Measurements from ENCODE around the gene ABLIM1.

Gene ABLIM1

GRCh38 chr10:114482480-114483304 is 175.4 kb downstream of the ABLIM1 start:
- no peak overlapping the region for H3K4me2 ChIP-seq
- no peak overlapping the region for H3K4me3 ChIP-seq
- no peak for TF ChIP-seq Cebpa-rat (IDR thresholded peaks at IDR 0.05)
- H3K4me1 ChIP-seq: peaks cover 0 to 5% (median 0%) of the 10 kb centered on the region in 10 experiments; a peak in 1 of 20 replicates
- peaks cover 0 to 11% (median 8%) of the 10 kb centered on the region in 11 experiments; a peak in 14 of 22 replicates for H3K9me3 ChIP-seq (replicated peaks in 1 of 11)
- H3K36me3 ChIP-seq: no peaks in the 10 kb centered on the region; a peak in 1 of 22 replicates
- H4K20me1 ChIP-seq: no peaks in the 10 kb centered on the region
- no peak overlapping the region for H3K27ac ChIP-seq
- H3K9ac ChIP-seq: no peak overlapping the region
- no peaks in the 10 kb centered on the region for H3K27me3 ChIP-seq

- Histone ChIP-seq H3K36me3 (no peaks in the 10 kb centered on the region; a peak in 1 of 22 replicates), H3K9ac (no peak overlapping the region), H3K4me2 (no peak overlapping the region), H3K27me3 (no peaks in the 10 kb centered on the region), H3K9me3 (replicated peaks in 1 of 11) (peaks cover 0 to 11% (median 8%) of the 10 kb centered on the region in 11 experiments; a peak in 14 of 22 replicates), H4K20me1 (no peaks in the 10 kb centered on the region), H3K4me3 (no peak overlapping the region), H3K4me1 (peaks cover 0 to 5% (median 0%) of the 10 kb centered on the region in 10 experiments; a peak in 1 of 20 replicates), H3K27ac (no peak overlapping the region)
- no peak for TF ChIP-seq Cebpa-rat (IDR thresholded peaks at IDR 0.05)
Observed at GRCh38 chr10:114481055-114481454, 177.0 kb downstream of the ABLIM1 start.

- H3K9ac ChIP-seq: no peak overlapping the region
- H3K27me3 ChIP-seq: no peaks in the 10 kb centered on the region
- H3K4me1 ChIP-seq: peaks cover 0 to 5% (median 0%) of the 10 kb centered on the region in 10 experiments; a peak in 1 of 20 replicates
- no peaks in the 10 kb centered on the region for H4K20me1 ChIP-seq
- no peak for TF ChIP-seq Cebpa-rat (IDR thresholded peaks at IDR 0.05)
- H3K27ac ChIP-seq: no peak overlapping the region
- H3K9me3 ChIP-seq (replicated peaks in 1 of 11): peaks cover 0 to 7% (median 3%) of the 10 kb centered on the region in 11 experiments; a peak in 13 of 22 replicates
- H3K4me3 ChIP-seq: no peak overlapping the region
- no peak overlapping the region for H3K4me2 ChIP-seq
- no peaks in the 10 kb centered on the region for H3K36me3 ChIP-seq
Observed at GRCh38 chr10:114479836-114480235, 178.2 kb downstream of the ABLIM1 start.

- 0 out of 22 replicates have a peak, but pooled peaks cover 0 to 3% (median 0%) of the 10 kb centered on the region in 11 experiments for H3K9me3 ChIP-seq (replicated peaks in 1 of 11)
- no peaks in the 10 kb centered on the region for H3K27me3 ChIP-seq
- H3K27ac ChIP-seq: no peak overlapping the region
- TF ChIP-seq Cebpa-rat (IDR thresholded peaks at IDR 0.05): no peak
- no peak overlapping the region for H3K9ac ChIP-seq
- no peak overlapping the region for H3K4me2 ChIP-seq
- no peak overlapping the region for H3K4me3 ChIP-seq
- H3K36me3 ChIP-seq: no peaks in the 10 kb centered on the region
- H4K20me1 ChIP-seq: no peaks in the 10 kb centered on the region
- H3K4me1 ChIP-seq: peaks cover 0 to 5% (median 0%) of the 10 kb centered on the region in 10 experiments; a peak in 1 of 20 replicates
Observed at GRCh38 chr10:114479307-114479706, 178.8 kb downstream of the ABLIM1 start.

GRCh38 chr10:114478281-114478680 is 179.8 kb downstream of the ABLIM1 start:
- Histone ChIP-seq H3K4me2 (peak overlapping the region in 1 of 11 experiments; percentile 12; a peak in 1 of 22 replicates), H3K27me3 (no peaks in the 10 kb centered on the region), H3K4me3 (no peak overlapping the region), H3K36me3 (no peaks in the 10 kb centered on the region), H3K27ac (no peak overlapping the region), H3K4me1 (peaks cover 0 to 5% (median 0%) of the 10 kb centered on the region in 10 experiments; a peak in 1 of 20 replicates), H3K9me3 (replicated peaks in 1 of 11) (no peaks in the 10 kb centered on the region), H3K9ac (no peak overlapping the region), H4K20me1 (no peaks in the 10 kb centered on the region)
- TF ChIP-seq Cebpa-rat (IDR thresholded peaks at IDR 0.05): no peak

- no peaks in the 10 kb centered on the region for H3K9me3 ChIP-seq (replicated peaks in 1 of 11)
- no peaks in the 10 kb centered on the region for H4K20me1 ChIP-seq
- H3K9ac ChIP-seq: no peak overlapping the region
- H3K27ac ChIP-seq: no peak overlapping the region
- no peaks in the 10 kb centered on the region for H3K27me3 ChIP-seq
- no peak for TF ChIP-seq Cebpa-rat (IDR thresholded peaks at IDR 0.05)
- no peaks in the 10 kb centered on the region for H3K36me3 ChIP-seq
- H3K4me3 ChIP-seq: no peak overlapping the region
- H3K4me2 ChIP-seq: no peak overlapping the region
- peaks cover 0 to 5% (median 0%) of the 10 kb centered on the region in 10 experiments; a peak in 1 of 20 replicates for H3K4me1 ChIP-seq
Observed at GRCh38 chr10:114477285-114477684, 180.8 kb downstream of the ABLIM1 start.

- Histone ChIP-seq H4K20me1 (no peaks in the 10 kb centered on the region), H3K4me3 (no peak overlapping the region), H3K4me1 (peaks cover 0 to 6% (median 0%) of the 10 kb centered on the region in 10 experiments; a peak in 2 of 20 replicates), H3K27me3 (no peaks in the 10 kb centered on the region), H3K36me3 (no peaks in the 10 kb centered on the region), H3K27ac (no peak overlapping the region), H3K9me3 (replicated peaks in 1 of 11) (no peaks in the 10 kb centered on the region), H3K9ac (no peak overlapping the region), H3K4me2 (no peak overlapping the region)
- no peak for TF ChIP-seq Cebpa-rat (IDR thresholded peaks at IDR 0.05)
Observed at GRCh38 chr10:114474989-114475388, 183.1 kb downstream of the ABLIM1 start.

- peaks cover 0 to 6% (median 0%) of the 10 kb centered on the region in 10 experiments; a peak in 2 of 20 replicates for H3K4me1 ChIP-seq
- no peaks in the 10 kb centered on the region for H3K9me3 ChIP-seq (replicated peaks in 1 of 11)
- no peak for TF ChIP-seq Cebpa-rat (IDR thresholded peaks at IDR 0.05)
- no peak overlapping the region for H3K9ac ChIP-seq
- H3K4me3 ChIP-seq: no peak overlapping the region
- no peaks in the 10 kb centered on the region for H4K20me1 ChIP-seq
- no peaks in the 10 kb centered on the region for H3K27me3 ChIP-seq
- H3K36me3 ChIP-seq: no peaks in the 10 kb centered on the region
- H3K27ac ChIP-seq: no peak overlapping the region
- no peak overlapping the region for H3K4me2 ChIP-seq
Observed at GRCh38 chr10:114473776-114474175, 184.3 kb downstream of the ABLIM1 start.

- H3K36me3 ChIP-seq: no peaks in the 10 kb centered on the region
- no peak overlapping the region for H3K27ac ChIP-seq
- no peak overlapping the region for H3K4me3 ChIP-seq
- H3K4me1 ChIP-seq: peaks cover 0 to 6% (median 0%) of the 10 kb centered on the region in 10 experiments; a peak in 1 of 20 replicates
- no peaks in the 10 kb centered on the region for H3K27me3 ChIP-seq
- H4K20me1 ChIP-seq: no peaks in the 10 kb centered on the region
- no peaks in the 10 kb centered on the region for H3K9me3 ChIP-seq (replicated peaks in 1 of 11)
- TF ChIP-seq Cebpa-rat (IDR thresholded peaks at IDR 0.05): no peak
- H3K9ac ChIP-seq: no peak overlapping the region
- H3K4me2 ChIP-seq: no peak overlapping the region
Observed at GRCh38 chr10:114472877-114473253, 185.2 kb downstream of the ABLIM1 start.

All from BLaER1 treated with 17β-estradiol and CSF1 and Interleukin-3, amounts not matched to agents 10 nM and 100 nM (cell line).